Subcutaneous adipose tissue (tissue), 4 donors: ENCODE measurements around the gene HOTAIR. TPM values are rescaled to one million over a fixed set of nuclear protein-coding genes. Genes with fewer than 3 reads are reported as not detected.

Experiments used
- total RNA-seq, 4 donors: library from RNA; depleted of rRNA; stranded (reverse); fragments of >200 nt; gene quantifications; one replicate each; pipeline ENCODE4 v1.1.0, GENCODE V29; 2016
- TF ChIP-seq, protein P1 (sequence below): fragments of 450-650 bp; IDR thresholded peaks from one replicate; pipeline ENCODE4 v1.5.1; 2016; ENCODE audit warnings: low read depth, mild to moderate bottlenecking, control low read depth, antibody characterized with exemption, moderate library complexity

The HOTAIR gene
- total RNA-seq, 4 donors from 2014 or later, result 0.34 to 3.4 (median 0.61) TPM

DNA sequence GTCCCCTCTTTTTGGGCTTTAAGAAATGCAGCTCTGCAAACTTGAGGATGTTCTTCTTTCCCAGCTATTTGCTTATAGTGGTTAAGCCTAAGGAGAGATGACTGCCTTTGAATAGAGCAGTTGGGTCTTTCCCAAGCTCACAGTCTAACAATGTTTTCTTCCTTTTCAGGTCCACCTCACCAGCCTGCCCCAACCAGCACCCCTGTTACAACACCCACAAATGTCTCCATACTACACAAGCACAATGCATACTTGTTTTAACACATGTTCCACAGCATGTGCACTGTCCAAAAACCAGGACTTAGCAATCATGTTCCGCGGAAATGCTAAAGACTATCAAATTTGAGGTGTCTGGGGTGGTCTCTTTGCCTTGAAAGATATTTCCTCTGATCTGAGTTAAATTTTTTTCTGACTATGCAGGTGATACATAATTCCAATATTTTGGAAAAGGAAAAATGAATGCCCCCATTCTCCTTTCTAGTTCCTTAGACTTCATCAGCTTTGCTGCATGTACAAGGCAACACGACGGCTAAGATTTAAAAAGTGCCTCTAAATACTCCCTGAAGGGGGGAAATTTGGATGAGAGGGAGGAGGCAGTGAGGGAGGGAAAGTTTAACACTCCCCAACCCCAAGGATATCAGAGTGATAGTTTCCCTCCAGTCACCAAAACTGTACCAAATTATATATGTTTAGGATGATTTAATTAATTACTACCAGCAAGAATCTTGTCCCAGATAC, 42.7 kb downstream of the HOTAIR start:
- TF ChIP-seq, protein P1, sequence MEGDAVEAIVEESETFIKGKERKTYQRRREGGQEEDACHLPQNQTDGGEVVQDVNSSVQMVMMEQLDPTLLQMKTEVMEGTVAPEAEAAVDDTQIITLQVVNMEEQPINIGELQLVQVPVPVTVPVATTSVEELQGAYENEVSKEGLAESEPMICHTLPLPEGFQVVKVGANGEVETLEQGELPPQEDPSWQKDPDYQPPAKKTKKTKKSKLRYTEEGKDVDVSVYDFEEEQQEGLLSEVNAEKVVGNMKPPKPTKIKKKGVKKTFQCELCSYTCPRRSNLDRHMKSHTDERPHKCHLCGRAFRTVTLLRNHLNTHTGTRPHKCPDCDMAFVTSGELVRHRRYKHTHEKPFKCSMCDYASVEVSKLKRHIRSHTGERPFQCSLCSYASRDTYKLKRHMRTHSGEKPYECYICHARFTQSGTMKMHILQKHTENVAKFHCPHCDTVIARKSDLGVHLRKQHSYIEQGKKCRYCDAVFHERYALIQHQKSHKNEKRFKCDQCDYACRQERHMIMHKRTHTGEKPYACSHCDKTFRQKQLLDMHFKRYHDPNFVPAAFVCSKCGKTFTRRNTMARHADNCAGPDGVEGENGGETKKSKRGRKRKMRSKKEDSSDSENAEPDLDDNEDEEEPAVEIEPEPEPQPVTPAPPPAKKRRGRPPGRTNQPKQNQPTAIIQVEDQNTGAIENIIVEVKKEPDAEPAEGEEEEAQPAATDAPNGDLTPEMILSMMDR, result no peak

DNA sequence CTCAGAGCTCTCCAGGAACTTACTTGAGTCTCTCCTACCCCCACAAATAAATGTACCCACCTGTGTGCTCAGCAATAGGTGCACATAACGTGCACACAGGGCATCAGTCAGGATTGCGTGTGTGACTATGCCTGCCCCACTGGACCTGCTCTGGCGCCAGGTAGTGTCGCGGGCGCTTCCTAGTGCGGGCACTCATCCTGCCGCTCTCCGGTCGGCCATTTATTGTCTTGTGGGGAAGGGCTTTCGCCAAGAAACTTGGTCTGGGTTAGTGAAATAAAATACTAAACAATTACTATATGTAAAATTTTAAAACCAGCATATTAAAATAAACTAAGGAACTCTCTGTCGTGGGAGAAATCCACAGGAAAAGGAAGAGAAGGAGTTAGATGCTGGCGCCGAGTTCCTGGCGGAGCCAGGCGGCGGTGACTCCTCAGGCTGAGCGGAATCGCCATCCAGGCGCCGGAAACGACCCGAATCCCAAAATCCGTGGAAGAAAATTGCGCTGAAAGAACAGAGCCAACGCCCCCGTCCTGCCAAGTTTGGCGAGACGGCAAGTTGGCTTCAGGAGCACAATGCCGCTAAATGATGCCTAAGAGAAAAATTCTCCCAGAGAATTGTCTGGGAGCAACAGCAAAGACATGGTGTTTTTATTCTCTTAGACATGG, 44.0 kb downstream of the HOTAIR start:
- TF ChIP-seq, protein P1, result no peak

DNA sequence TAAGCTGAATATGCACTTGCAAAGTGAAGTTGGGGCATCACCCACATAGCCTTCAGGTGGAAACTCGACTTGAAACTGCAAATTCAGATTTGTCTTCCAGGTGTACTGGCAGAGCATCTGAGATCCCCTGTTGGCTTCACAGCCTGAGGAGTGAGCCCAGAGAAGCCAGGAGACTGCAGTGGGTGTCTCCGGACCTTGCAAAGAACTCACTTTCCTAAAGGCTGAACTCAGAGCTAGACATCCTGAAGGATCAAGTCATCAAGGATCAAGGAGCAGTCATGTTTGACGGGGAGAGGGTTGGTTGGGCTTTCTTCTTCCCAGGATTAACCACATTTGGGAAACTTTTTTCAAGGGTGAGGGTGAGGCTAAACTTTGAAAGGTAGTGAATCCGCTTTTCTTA, 45.2 kb downstream of the HOTAIR start:
- TF ChIP-seq, protein P1, result no peak

DNA sequence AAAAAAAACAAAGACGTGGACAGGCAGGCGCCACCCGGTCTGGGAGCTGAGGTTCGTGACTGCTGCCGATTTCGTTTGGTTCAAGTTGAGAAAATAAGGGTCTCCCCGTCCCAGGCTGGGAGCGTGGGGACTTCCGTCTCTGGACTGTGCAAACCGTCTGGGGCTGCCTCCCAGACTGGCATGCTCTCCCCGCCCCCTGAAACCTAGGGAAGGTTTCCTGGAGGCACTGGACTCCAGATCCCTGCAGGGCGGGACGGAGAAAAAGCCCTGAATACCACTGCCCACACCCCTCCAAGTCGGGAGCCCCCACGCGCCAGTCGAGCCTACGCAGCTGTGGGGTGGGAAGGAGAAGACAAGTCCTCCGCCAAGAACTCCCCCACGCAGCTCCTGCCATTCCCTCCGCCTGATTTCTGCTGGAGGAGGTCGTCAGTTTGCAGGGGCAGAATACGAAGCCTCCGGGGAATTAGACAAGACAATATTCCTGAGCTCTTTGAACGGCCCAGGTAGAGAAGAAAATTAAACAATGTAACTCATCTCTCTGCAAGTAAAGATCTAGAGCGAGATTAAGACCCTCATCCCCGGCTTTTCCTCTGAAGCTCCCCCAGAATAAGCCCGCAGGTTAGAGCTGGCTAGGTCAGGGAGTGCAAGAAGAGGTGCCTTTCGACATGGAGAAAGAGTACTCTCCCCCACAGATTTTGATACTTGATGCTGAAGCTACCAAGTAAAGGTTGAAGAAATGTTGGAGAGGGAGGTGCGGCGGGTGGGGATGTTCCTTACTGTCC, 46.5 kb downstream of the HOTAIR start:
- TF ChIP-seq, protein P1, result no peak

DNA sequence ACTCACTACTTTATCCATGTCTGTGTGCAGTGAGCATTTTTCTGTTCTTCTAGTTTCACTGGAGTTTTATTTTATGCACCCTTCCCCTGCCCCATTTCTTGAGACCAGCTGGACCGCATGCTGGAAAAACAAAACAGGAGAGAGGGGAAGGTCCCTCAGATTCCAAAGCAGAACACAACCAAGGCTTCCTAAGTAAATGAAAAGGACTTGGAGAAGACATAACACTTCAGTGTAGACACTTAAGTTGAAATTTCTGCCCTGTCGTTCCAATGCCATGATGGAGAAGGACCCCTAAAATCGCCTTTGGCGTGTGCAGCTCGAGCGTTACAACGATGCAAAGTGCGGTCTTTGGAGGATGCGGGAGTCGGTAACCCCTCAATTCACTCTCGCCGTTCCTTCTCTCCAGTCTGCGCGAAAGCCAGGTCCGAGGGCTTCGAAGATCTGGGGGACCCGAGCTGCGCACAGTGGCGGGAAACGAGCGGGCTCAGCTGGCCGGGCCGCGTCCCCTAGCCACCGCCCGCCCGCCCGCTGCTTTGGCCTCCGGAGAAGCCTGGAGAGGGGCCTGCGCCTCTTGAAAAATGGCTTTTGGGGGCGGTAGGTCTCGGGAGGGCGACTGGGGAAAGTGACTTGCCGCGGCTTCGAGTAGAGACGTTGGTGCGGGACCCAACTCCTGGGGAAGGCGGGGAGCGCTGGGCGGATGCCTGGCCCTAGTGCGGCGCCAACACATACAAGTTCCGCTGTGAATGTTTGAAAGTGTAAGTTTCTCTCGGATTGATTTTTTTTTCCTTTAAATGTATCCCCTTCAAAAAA, 47.3 kb downstream of the HOTAIR start:
- TF ChIP-seq, protein P1, result no peak

DNA sequence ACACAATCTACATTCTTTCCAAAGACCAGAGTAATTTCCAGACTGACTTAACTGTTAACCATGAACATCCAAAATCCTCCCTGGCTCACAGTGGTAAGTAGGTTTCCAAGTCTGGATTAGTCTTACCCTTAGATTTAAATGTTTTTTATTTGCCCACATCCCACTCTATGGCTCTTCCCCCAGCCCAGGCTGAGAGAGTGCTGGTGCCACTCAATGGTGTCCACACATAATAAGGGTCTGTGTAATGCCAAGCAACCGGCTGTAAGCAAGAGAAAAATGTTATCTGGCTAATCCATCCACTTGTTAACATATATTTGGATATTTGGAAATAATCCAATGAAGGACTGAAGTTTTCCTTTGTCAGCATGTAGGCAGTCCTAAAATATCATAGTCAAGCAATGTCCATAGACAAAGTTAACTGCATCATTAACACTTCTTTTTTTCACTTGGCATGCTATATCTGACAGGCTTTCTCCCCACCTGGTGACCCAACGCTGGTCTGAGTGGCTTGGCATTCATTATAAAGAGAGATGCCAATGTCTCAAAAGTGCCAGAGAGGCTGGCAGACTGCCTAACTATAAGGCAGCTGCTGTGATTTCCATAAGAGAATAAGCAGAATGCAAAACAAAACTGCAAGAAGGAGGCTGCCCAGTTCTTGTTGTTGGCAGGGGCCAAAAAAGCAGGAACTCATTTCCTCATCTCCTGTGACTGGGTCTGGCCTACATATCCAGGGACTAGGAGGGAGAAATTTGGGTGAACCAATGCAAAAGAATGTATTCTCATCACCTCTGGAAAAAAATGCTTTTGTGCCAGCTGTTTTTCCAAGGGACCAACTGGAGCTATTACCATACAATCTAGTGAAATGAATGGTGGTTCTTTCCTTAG, 50.0 kb downstream of the HOTAIR start:
- TF ChIP-seq, protein P1, result no peak
